ENCODE data around the gene MIB2. TPM values are rescaled to one million over a fixed set of nuclear protein-coding genes. Genes with fewer than 3 reads are reported as not detected.
"Not testable (repeated sequence)": the region's sequence is repeated elsewhere in the genome, so short reads cannot be mapped to it uniquely, and the experiment has no call there.

Gene MIB2
- total RNA-seq, 1 donor, result 56.8 TPM

GRCh38 chr1:1625824-1626206, 10.5 kb downstream of the MIB2 start:
- DNase-seq (ENCODE audit: low read depth in 2 of 3, low spot score in 2 of 3), result no peak

GRCh38 chr1:1626207-1627141, 11.2 kb downstream of the MIB2 start:
- DNase-seq (ENCODE audit: low read depth in 2 of 3, low spot score in 2 of 3), result no peak

- DNase-seq (ENCODE audit: low read depth in 2 of 3, low spot score in 2 of 3), result no peak
These were observed 12.0 kb downstream of the MIB2 start for GRCh38 chr1:1627261-1627828.

- DNase-seq (ENCODE audit: low read depth in 2 of 3, low spot score in 2 of 3), result no peak
These were observed 12.8 kb downstream of the MIB2 start for GRCh38 chr1:1627829-1628753.

- DNase-seq (ENCODE audit: low read depth in 2 of 3, low spot score in 2 of 3), result no peak
These were observed 13.6 kb downstream of the MIB2 start for GRCh38 chr1:1628754-1629429.

- DNase-seq (ENCODE audit: low read depth in 2 of 3, low spot score in 2 of 3), result peak in 1 of 3 donors; percentile 45
These were observed 14.3 kb downstream of the MIB2 start for GRCh38 chr1:1629430-1630190.

- DNase-seq (ENCODE audit: low read depth in 2 of 3, low spot score in 2 of 3), result peak; percentile 88 to 97 (median 95)
These were observed 15.1 kb downstream of the MIB2 start for GRCh38 chr1:1630191-1630964.

- no peak for DNase-seq (ENCODE audit: low read depth in 2 of 3, low spot score in 2 of 3)
These were observed 15.9 kb downstream of the MIB2 start for GRCh38 chr1:1630965-1631781.

GRCh38 chr1:1631782-1632420, 16.6 kb downstream of the MIB2 start, which contains the start of gene MMP23B:
Gene MMP23B (plus strand): TSS chr1:1632173. CDS start chr1:1632219, 46 bp downstream.
- DNase-seq (ENCODE audit: low read depth in 2 of 3, low spot score in 2 of 3), result no peak

- DNase-seq (ENCODE audit: low read depth in 2 of 3, low spot score in 2 of 3), result not testable (repeated sequence)
These were observed 18.1 kb downstream of the MIB2 start for GRCh38 chr1:1633409-1633808.

GRCh38 chr1:1634613-1635012, 19.3 kb downstream of the MIB2 start:
- DNase-seq (ENCODE audit: low read depth in 2 of 3, low spot score in 2 of 3), result not testable (repeated sequence)

- DNase-seq (ENCODE audit: low read depth in 2 of 3, low spot score in 2 of 3), result not testable (repeated sequence)
These were observed 21.6 kb downstream of the MIB2 start for GRCh38 chr1:1636621-1637478.

GRCh38 chr1:1637479-1637875, 22.2 kb downstream of the MIB2 start:
- not testable (repeated sequence) for DNase-seq (ENCODE audit: low read depth in 2 of 3, low spot score in 2 of 3)

- DNase-seq (ENCODE audit: low read depth in 2 of 3, low spot score in 2 of 3), result not testable (repeated sequence)
These were observed 23.2 kb downstream of the MIB2 start for GRCh38 chr1:1638528-1638927.

GRCh38 chr1:1639368-1639767, 24.1 kb downstream of the MIB2 start:
- DNase-seq (ENCODE audit: low read depth in 2 of 3, low spot score in 2 of 3), result not testable (repeated sequence)

GRCh38 chr1:1640081-1640480, 24.8 kb downstream of the MIB2 start:
- DNase-seq (ENCODE audit: low read depth in 2 of 3, low spot score in 2 of 3), result not testable (repeated sequence)
